H1 (cell line): ENCODE data around the gene SURF2. TPM values are rescaled to one million over a fixed set of nuclear protein-coding genes. Genes with fewer than 3 reads are reported as not detected.

ENCODE experiments used
- CTCF ChIA-PET: fragments of 300-600 bp; sonication (Branson Sonifier 250); formaldehyde crosslinking; loops from one replicate; lab custom pipeline; 2021; ENCODE audit not compliant: partially characterized antibody; lab: Charles Lee
- POLR2A ChIA-PET: fragments of 300-600 bp; sonication (Branson Sonifier 250); formaldehyde crosslinking; loops from one replicate; lab custom pipeline; 2021; ENCODE audit warnings: inconsistent platforms; ENCODE audit not compliant: partially characterized antibody; lab: Charles Lee
- DNase-seq, 2 experiments: peaks; one replicate each; pipeline versions ENCODE4 v3.0.0 to v3.0.0-alpha.2; 2010 to 2022; ENCODE audit warnings: low spot score in 2 of 2, low read depth in 1 of 2, mixed read lengths in 1 of 2
- FAIRE-seq: peaks from 2 replicates; lab custom pipeline; 2011; peaks lifted over from hg19 to GRCh38; lab: Jason Lieb, UNC
- H2AFZ ChIP-seq: 2 replicates; pipeline ENCODE4 v1.8.1; 2012; ENCODE audit warnings: low read length, inconsistent platforms
- H2AK5ac ChIP-seq: 2 replicates; pipeline ENCODE4 v1.6.1; 2013; ENCODE audit warnings: low read depth, low read length
- H2BK120ac ChIP-seq: replicated peaks from 2 replicates; pipeline ENCODE3; 2013; ENCODE audit warnings: low read depth, low read length, inconsistent platforms
- H2BK12ac ChIP-seq: 2 replicates; pipeline ENCODE4 v1.6.1; 2013; ENCODE audit warnings: low read depth, low read length
- H2BK15ac ChIP-seq: 2 replicates; pipeline ENCODE4 v1.6.1; 2013; ENCODE audit warnings: low read length
- H2BK20ac ChIP-seq: 2 replicates; pipeline ENCODE4 v1.6.1; 2013; ENCODE audit warnings: low read length
- H2BK5ac ChIP-seq: 2 replicates; pipeline ENCODE4 v1.6.1; 2013; ENCODE audit warnings: low read depth, low read length
- H3K14ac ChIP-seq: 2 replicates; pipeline ENCODE4 v1.6.1; 2013; ENCODE audit warnings: inconsistent platforms; ENCODE audit not compliant: insufficient read length
- H3K18ac ChIP-seq: 2 replicates; pipeline ENCODE4 v1.6.1; 2013; ENCODE audit warnings: low read length; ENCODE audit errors: extremely low read depth
- H3K23ac ChIP-seq: 2 replicates; pipeline ENCODE4 v1.6.1; 2013; ENCODE audit warnings: inconsistent platforms; ENCODE audit not compliant: insufficient read length
- H3K23me2 ChIP-seq: 2 replicates; pipeline ENCODE4 v1.6.1; 2013; ENCODE audit warnings: low read depth, low read length
- H3K27ac ChIP-seq: 2 replicates; pipeline ENCODE4 v1.6.1; 2011; ENCODE audit warnings: low read depth, low read length, inconsistent platforms
- H3K27me3 ChIP-seq, 4 experiments: replicated peaks in 1 of 4; 1 replicate in 1 of 4; 2 replicates in 3 of 4; pipeline versions ENCODE4 v1.6.1 to v1.8.1; 2011 to 2013; ENCODE audit warnings: low read length in 3 of 4, mild to moderate bottlenecking in 3 of 4, inconsistent platforms in 2 of 4, mixed read lengths in 2 of 4, moderate library complexity in 1 of 4; ENCODE audit not compliant: control insufficient read depth in 3 of 4, insufficient read depth in 3 of 4; ENCODE audit errors: extremely low read depth in 1 of 4
- H3K36me3 ChIP-seq, 4 experiments: 2 replicates each; pipeline versions ENCODE4 v1.6.1 to v1.8.1; 2011 to 2013; ENCODE audit warnings: mild to moderate bottlenecking in 4 of 4, low read length in 3 of 4, moderate library complexity in 2 of 4, control low read depth in 1 of 4, inconsistent platforms in 1 of 4; ENCODE audit not compliant: insufficient read depth in 4 of 4, control insufficient read depth in 2 of 4
- H3K4ac ChIP-seq: replicated peaks from 2 replicates; pipeline ENCODE3; 2013; ENCODE audit warnings: low read length, low read depth, mixed read lengths, inconsistent platforms; ENCODE audit not compliant: insufficient read length
- H3K4me1 ChIP-seq, 4 experiments: replicated peaks in 1 of 4; 1 replicate in 1 of 4; 2 replicates in 3 of 4; pipeline versions ENCODE4 v1.6.1 to v1.8.1; 2011 to 2013; ENCODE audit warnings: low read length in 3 of 4, inconsistent platforms in 2 of 4, mixed read lengths in 1 of 4; ENCODE audit not compliant: insufficient read depth in 4 of 4, control insufficient read depth in 3 of 4
- H3K4me2 ChIP-seq, 2 experiments: 2 replicates each; pipeline versions ENCODE4 v1.6.1 to v1.8.1; 2011 to 2013; ENCODE audit warnings: low read depth in 2 of 2, low read length in 2 of 2, control low read depth in 1 of 2, inconsistent platforms in 1 of 2, mild to moderate bottlenecking in 1 of 2; ENCODE audit not compliant: insufficient read depth in 1 of 2
- H3K4me3 ChIP-seq, 4 experiments: fragments of 200-600, 300-600 bp in 1 of 4; sonication (generic), shearing (Covaris generic), sonication (Bioruptor Twin) in 1 of 4; 2 replicates each; pipeline versions ENCODE4 v1.5.1 to v1.8.1; 2011 to 2016; ENCODE audit warnings: low read length in 4 of 4, low read depth in 3 of 4, control low read depth in 2 of 4, inconsistent platforms in 2 of 4, mild to moderate bottlenecking in 2 of 4, mixed read lengths in 1 of 4, moderate library complexity in 1 of 4; ENCODE audit not compliant: insufficient read depth in 2 of 4; ENCODE audit errors: extremely low read depth in 1 of 4
- H3K56ac ChIP-seq: replicated peaks from 2 replicates; pipeline ENCODE3; 2013; ENCODE audit warnings: low read depth, mild to moderate bottlenecking, mixed read lengths, low read length, inconsistent platforms; ENCODE audit not compliant: insufficient read length
- H3K79me1 ChIP-seq: 2 replicates; pipeline ENCODE4 v1.6.1; 2013; ENCODE audit warnings: low read depth, low read length, control low read depth
- H3K79me2 ChIP-seq, 2 experiments: 2 replicates each; pipeline versions ENCODE4 v1.6.1 to v1.8.1; 2012 to 2013; ENCODE audit warnings: low read length in 2 of 2, mild to moderate bottlenecking in 2 of 2, inconsistent platforms in 1 of 2; ENCODE audit not compliant: insufficient read depth in 2 of 2, control insufficient read depth in 1 of 2
- H3K9ac ChIP-seq, 4 experiments: replicated peaks in 1 of 4; 1 replicate in 1 of 4; 2 replicates in 3 of 4; pipeline versions ENCODE4 v1.6.1 to v1.8.1; 2011 to 2013; ENCODE audit warnings: low read depth in 3 of 4, low read length in 3 of 4, control low read depth in 2 of 4, mild to moderate bottlenecking in 2 of 4, moderate library complexity in 2 of 4, inconsistent platforms in 1 of 4; ENCODE audit errors: extremely low read depth in 1 of 4
- H3K9me3 ChIP-seq, 2 experiments: 2 replicates each; pipeline versions ENCODE4 v1.6.1 to v1.8.1; 2012 to 2013; ENCODE audit warnings: mild to moderate bottlenecking in 2 of 2, moderate library complexity in 2 of 2, control low read depth in 1 of 2, inconsistent platforms in 1 of 2, low read depth in 1 of 2, low read length in 1 of 2, mixed read lengths in 1 of 2; ENCODE audit not compliant: insufficient read depth in 2 of 2
- H4K20me1 ChIP-seq, 2 experiments: replicated peaks in 1 of 2; 2 replicates each; pipeline versions ENCODE3 to v1.8.1; 2011 to 2013; ENCODE audit warnings: inconsistent platforms in 2 of 2, low read length in 2 of 2, mild to moderate bottlenecking in 1 of 2; ENCODE audit not compliant: insufficient read depth in 2 of 2, control insufficient read depth in 1 of 2
- H4K5ac ChIP-seq: 2 replicates; pipeline ENCODE4 v1.6.1; 2013; ENCODE audit warnings: low read length, low read depth, mixed read lengths, inconsistent platforms; ENCODE audit not compliant: insufficient read length
- H4K8ac ChIP-seq: 2 replicates; pipeline ENCODE4 v1.8.0; 2013; ENCODE audit warnings: mild to moderate bottlenecking, moderate library complexity, low read length, inconsistent platforms; ENCODE audit not compliant: insufficient read depth; ENCODE audit errors: extremely low read depth
- H4K91ac ChIP-seq: replicated peaks from 2 replicates; pipeline ENCODE3; 2013; ENCODE audit warnings: low read length, mixed read lengths, inconsistent platforms; ENCODE audit not compliant: insufficient read length
- BRCA1 ChIP-seq: IDR thresholded peaks from 2 replicates; pipeline ENCODE4 v1.6.1; 2012; ENCODE audit warnings: low read depth, low read length, improper control_type of control experiment
- CBX5 ChIP-seq: fragments of 300-800, 300-1000 bp; sonication (generic); IDR thresholded peaks from 2 replicates; pipeline ENCODE4 v1.7.1; 2016; ENCODE audit warnings: antibody characterized with exemption, low read length, low read depth
- CHD1 ChIP-seq: IDR thresholded peaks from 2 replicates; pipeline ENCODE4 v1.6.1; 2012; ENCODE audit warnings: low read depth, low read length, improper control_type of control experiment
- EP300 ChIP-seq, 2 experiments: IDR thresholded peaks; 1 replicate in 1 of 2; 2 replicates in 1 of 2; pipeline ENCODE4 v1.6.1; 2011 to 2012; ENCODE audit warnings: low read depth in 2 of 2, low read length in 2 of 2, mild to moderate bottlenecking in 2 of 2, borderline replicate concordance in 1 of 2, inconsistent platforms in 1 of 2, moderate library complexity in 1 of 2
- GABPA ChIP-seq: IDR thresholded peaks from 2 replicates; pipeline ENCODE4 v1.6.1; 2011; ENCODE audit warnings: mild to moderate bottlenecking, low read length, moderate library complexity, borderline replicate concordance; ENCODE audit not compliant: insufficient read depth
- NRF1 ChIP-seq: IDR thresholded peaks from 2 replicates; pipeline ENCODE4 v1.6.1; 2011; ENCODE audit warnings: mild to moderate bottlenecking, low read depth, low read length, improper control_type of control experiment
- POLR2AphosphoS5 ChIP-seq: IDR thresholded peaks from 2 replicates; pipeline ENCODE4 v1.6.1; 2011; ENCODE audit warnings: low read depth, low read length
- RNF2 ChIP-seq: fragments of 200-900, 300-1000 bp; sonication (generic); IDR thresholded peaks from 2 replicates; pipeline ENCODE4 v1.7.1; 2016; ENCODE audit warnings: borderline replicate concordance, low read depth, mild to moderate bottlenecking, antibody characterized with exemption, low read length; ENCODE audit not compliant: poor library complexity, severe bottlenecking; ENCODE audit errors: missing control alignments
- SAP30 ChIP-seq: fragments of 300-600 bp; sonication (generic); IDR thresholded peaks from 2 replicates; pipeline ENCODE4 v1.7.1; 2012; ENCODE audit warnings: low read length, moderate library complexity, mild to moderate bottlenecking, inconsistent platforms; ENCODE audit not compliant: insufficient read depth, insufficient replicate concordance
- SIRT6 ChIP-seq: IDR thresholded peaks from one replicate; pipeline ENCODE4 v1.7.1; 2012; ENCODE audit warnings: low read length, inconsistent platforms
- TBP ChIP-seq: IDR thresholded peaks from 2 replicates; pipeline ENCODE4 v1.6.1; 2011; ENCODE audit warnings: low read depth, low read length, improper control_type of control experiment
- TCF12 ChIP-seq: IDR thresholded peaks from 2 replicates; pipeline ENCODE4 v1.6.1; 2011; ENCODE audit warnings: low read depth, mild to moderate bottlenecking, low read length
- ZNF274 ChIP-seq: IDR thresholded peaks from 2 replicates; pipeline ENCODE4 v1.7.0; 2012; ENCODE audit warnings: low read length, borderline replicate concordance; ENCODE audit errors: extremely low read depth
- WGBS, 2 experiments: shearing (Covaris generic) in 1 of 2; methylation state at CpG; one replicate each; pipeline versions ENCODE4 v1.1.6 to v1.1.7; 2013 to 2015; ENCODE audit warnings: low lambda C conversion rate in 2 of 2, mixed read lengths in 2 of 2, inconsistent platforms in 1 of 2, low coverage in 1 of 2, missing lambda C conversion rate in 1 of 2; ENCODE audit not compliant: insufficient replicate concordance in 2 of 2, insufficient coverage in 1 of 2, insufficient read length in 1 of 2; ENCODE audit errors: extremely low coverage in 1 of 2, missing lambda C conversion rate in 1 of 2; 5-methylcytosine and 5-hydroxymethylcytosine counted together
- polyA plus RNA-seq, 7 experiments: library from polyadenylated mRNA; depleted of rRNA in 3 of 7; stranded (reverse) in 5 of 7; unstranded in 2 of 7; fragments of >200 nt in 5 of 7; fragments of 200-250 nt in 2 of 7; gene quantifications; 1 replicate in 5 of 7; 2 replicates in 1 of 7; 4 replicates in 1 of 7; pipeline versions ENCODE4 v1.2.1 to v1.2.3, GENCODE V29; 2011 to 2013; ENCODE audit warnings: missing spikeins in 2 of 7, mixed read lengths in 2 of 7
- total RNA-seq: library from RNA; stranded (reverse); fragmentation: NEBNext Ultra II Directional; extraction: Animal tissue kit (Norgen Biotek cat#: 25700); gene quantifications from 2 replicates; pipeline ENCODE4 v1.2.1, GENCODE V29; 2021
- TF ChIP-seq, protein P1 (sequence below): IDR thresholded peaks from 2 replicates; pipeline ENCODE4 v1.6.1; 2012; ENCODE audit warnings: inconsistent platforms

The SURF2 gene
- total and polyA plus RNA-seq, 2 of the 8 experiments (the other 6 are each of a cell fraction or from before 2014, with no cell fraction given) = 36.6 to 37.7 TPM

DNA sequence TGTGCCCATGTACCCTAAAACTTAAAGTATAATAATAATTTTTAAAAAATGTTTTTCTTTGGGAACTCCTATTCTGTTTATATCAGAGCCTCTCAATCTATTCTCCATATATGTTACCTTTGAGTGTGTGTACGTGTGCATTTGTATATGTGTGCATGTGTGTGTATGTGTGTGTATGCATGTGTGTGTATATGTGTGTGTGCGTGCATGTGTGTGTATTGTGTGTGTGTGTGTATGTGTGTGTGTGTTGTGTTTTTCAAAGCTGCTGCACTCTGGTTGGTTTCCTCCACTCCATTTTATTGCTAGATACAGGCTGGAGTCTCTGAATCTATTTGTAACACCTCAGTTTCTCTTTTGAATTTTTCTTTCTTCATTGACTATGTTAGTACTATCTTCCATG, 40.4 kb upstream of the SURF2 start:
- H3K23me2 ChIP-seq = no peaks in the 10 kb centered on the region
- no peaks in the 10 kb centered on the region for H3K27me3 ChIP-seq
- H2BK5ac ChIP-seq = no peak overlapping the region
- H2BK15ac ChIP-seq = no peak overlapping the region
- no peaks in the 10 kb centered on the region for H3K4me1 ChIP-seq
- no peak for FAIRE-seq
- no peak overlapping the region for H2AFZ ChIP-seq
- no peak overlapping the region for H3K18ac ChIP-seq
- POLR2A ChIA-PET = no interaction called here
- H3K9me3 ChIP-seq = no peaks in the 10 kb centered on the region; a peak in 1 of 4 replicates
- no peak overlapping the region for H3K23ac ChIP-seq
- no peaks in the 10 kb centered on the region for H4K20me1 ChIP-seq
- H3K4me2 ChIP-seq = no peak overlapping the region
- no peak overlapping the region for H3K4me3 ChIP-seq
- 73% methylated on average over 2 of the region's 2 CpGs; no CpG with 5 or more reads in 1 of the 2 experiments for WGBS, 2 experiments
- H3K56ac ChIP-seq = no peak overlapping the region
- CTCF ChIA-PET = no interaction called here
- no peaks in the 10 kb centered on the region for H3K79me1 ChIP-seq
- no peak overlapping the region for H4K91ac ChIP-seq
- H3K27ac ChIP-seq = no peak overlapping the region
- no peak overlapping the region for H4K5ac ChIP-seq
- no peak overlapping the region for H4K8ac ChIP-seq
- H2BK20ac ChIP-seq = no peak overlapping the region
- no peak overlapping the region for H2AK5ac ChIP-seq
- no peak for TF ChIP-seq EP300 (IDR thresholded peaks at IDR 0.05; ENCODE audit: borderline replicate concordance in 1 of 2, low read depth in 2 of 2, low read length in 2 of 2)
- no peak for TF ChIP-seq NRF1
- TF ChIP-seq RNF2 = no peak
- no peak for TF ChIP-seq BRCA1
- no peak for TF ChIP-seq SAP30
- no peak for TF ChIP-seq SIRT6
- no peak for TF ChIP-seq TBP
- no peak for TF ChIP-seq TCF12
- no peak for TF ChIP-seq CHD1
- TF ChIP-seq ZNF274 = no peak
- no peak for TF ChIP-seq GABPA
- no peak for TF ChIP-seq CBX5
- TF ChIP-seq, protein P1, sequence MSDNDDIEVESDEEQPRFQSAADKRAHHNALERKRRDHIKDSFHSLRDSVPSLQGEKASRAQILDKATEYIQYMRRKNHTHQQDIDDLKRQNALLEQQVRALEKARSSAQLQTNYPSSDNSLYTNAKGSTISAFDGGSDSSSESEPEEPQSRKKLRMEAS = no peak
- no peak for TF ChIP-seq POLR2AphosphoS5
- TF ChIP-seq, all 59 proteins: peak for 0
- no peak overlapping the region for H2BK120ac ChIP-seq
- H3K79me2 ChIP-seq = no peaks in the 10 kb centered on the region
- no peak overlapping the region for H3K14ac ChIP-seq
- no peak for DNase-seq
- no peak overlapping the region for H2BK12ac ChIP-seq
- no peak overlapping the region for H3K9ac ChIP-seq
- no peak overlapping the region for H3K4ac ChIP-seq
- no peaks in the 10 kb centered on the region for H3K36me3 ChIP-seq
